ENCODE results near the gene BCL7A. TPM values are rescaled to one million over a fixed set of nuclear protein-coding genes. Genes with fewer than 3 reads are reported as not detected.
"Not testable (repeated sequence)": the region's sequence is repeated elsewhere in the genome, so short reads cannot be mapped to it uniquely, and the experiment has no call there.

BCL7A gene
- total RNA-seq, 4 donors from 2014 or later, result 15.9 to 30.9 (median 22.7) TPM

DNA sequence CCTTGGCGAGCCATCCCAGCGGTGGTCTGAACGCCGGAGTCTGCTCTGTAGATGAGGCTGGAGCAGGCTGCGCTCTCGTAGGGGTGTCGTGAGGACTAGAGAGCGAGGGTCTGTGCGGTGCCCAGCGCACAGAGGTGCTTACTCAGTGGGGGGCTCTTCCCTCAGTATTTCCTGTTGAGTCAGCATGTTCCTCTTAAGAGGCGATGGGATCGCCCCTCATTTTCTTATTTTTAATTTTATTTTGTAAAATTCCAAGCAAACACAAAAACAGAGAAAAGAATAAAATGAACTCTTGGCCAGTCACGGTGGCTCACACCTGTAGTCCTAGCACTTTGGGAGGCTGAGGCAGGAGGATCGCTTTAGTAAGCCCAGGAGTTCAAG, 40.8 kb upstream of the BCL7A start:
- DNase-seq (ENCODE audit: low spot score in 2 of 2), result no peak
- H3K4me3 ChIP-seq, result no peak overlapping the region
- H3K36me3 ChIP-seq, result no peaks in the 10 kb centered on the region
- H3K27ac ChIP-seq, result no peak overlapping the region
- 81% methylated on average over 14 of the region's 14 CpGs for WGBS
- no peaks in the 10 kb centered on the region for H3K4me1 ChIP-seq
- no peak for TF ChIP-seq EP300 (IDR thresholded peaks at IDR 0.05)
- no peaks in the 10 kb centered on the region for H3K27me3 ChIP-seq
- no peaks in the 10 kb centered on the region for H3K9me3 ChIP-seq

DNA sequence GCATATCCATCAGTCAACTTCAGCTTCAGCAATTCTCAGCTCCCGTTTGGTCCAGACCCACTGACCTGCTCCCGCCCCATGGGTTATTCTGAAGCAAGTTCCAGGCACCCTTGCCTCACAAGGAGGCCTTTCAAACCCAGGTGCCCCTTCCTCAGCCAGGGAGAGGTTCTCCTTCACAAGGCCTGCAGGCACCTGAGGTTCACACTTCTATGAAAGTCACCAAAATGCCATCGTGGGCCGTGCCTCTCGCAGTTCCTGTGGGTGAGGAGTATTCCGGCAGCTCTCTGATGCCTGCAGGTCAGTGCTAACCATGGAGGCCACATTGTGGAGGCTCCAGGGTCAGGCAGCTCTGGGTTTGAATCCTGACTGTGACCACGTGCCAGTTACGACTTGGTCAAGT, 40.2 kb upstream of the BCL7A start:
- no peaks in the 10 kb centered on the region for H3K36me3 ChIP-seq

GRCh38 chr12:121982950-121983349, 38.7 kb upstream of the BCL7A start:
- Histone ChIP-seq H3K36me3 (no peaks in the 10 kb centered on the region), H3K4me3 (no peak overlapping the region), H3K4me1 (no peaks in the 10 kb centered on the region), H3K27ac (no peak overlapping the region), H3K9me3 (no peaks in the 10 kb centered on the region), H3K27me3 (no peaks in the 10 kb centered on the region)
- TF ChIP-seq POLR2AphosphoS5 (IDR thresholded peaks at IDR 0.05) (no peak), POLR2A (IDR thresholded peaks at IDR 0.05) (no peak), EP300 (IDR thresholded peaks at IDR 0.05) (no peak)
- TF ChIP-seq, protein P1, sequence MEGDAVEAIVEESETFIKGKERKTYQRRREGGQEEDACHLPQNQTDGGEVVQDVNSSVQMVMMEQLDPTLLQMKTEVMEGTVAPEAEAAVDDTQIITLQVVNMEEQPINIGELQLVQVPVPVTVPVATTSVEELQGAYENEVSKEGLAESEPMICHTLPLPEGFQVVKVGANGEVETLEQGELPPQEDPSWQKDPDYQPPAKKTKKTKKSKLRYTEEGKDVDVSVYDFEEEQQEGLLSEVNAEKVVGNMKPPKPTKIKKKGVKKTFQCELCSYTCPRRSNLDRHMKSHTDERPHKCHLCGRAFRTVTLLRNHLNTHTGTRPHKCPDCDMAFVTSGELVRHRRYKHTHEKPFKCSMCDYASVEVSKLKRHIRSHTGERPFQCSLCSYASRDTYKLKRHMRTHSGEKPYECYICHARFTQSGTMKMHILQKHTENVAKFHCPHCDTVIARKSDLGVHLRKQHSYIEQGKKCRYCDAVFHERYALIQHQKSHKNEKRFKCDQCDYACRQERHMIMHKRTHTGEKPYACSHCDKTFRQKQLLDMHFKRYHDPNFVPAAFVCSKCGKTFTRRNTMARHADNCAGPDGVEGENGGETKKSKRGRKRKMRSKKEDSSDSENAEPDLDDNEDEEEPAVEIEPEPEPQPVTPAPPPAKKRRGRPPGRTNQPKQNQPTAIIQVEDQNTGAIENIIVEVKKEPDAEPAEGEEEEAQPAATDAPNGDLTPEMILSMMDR (IDR thresholded peaks at IDR 0.05), result no peak
- DNase-seq (ENCODE audit: low spot score in 2 of 2), result no peak
- WGBS, result 96% methylated on average over 6 of the region's 6 CpGs

More for the DNA sequence above, 40.2 kb upstream of the BCL7A start:
- 86% methylated on average over 8 of the region's 8 CpGs for WGBS
- TF ChIP-seq EP300 (IDR thresholded peaks at IDR 0.05) (no peak), POLR2AphosphoS5 (IDR thresholded peaks at IDR 0.05) (no peak), POLR2A (IDR thresholded peaks at IDR 0.05) (no peak)
- TF ChIP-seq, protein P1 (IDR thresholded peaks at IDR 0.05), result no peak
- Histone ChIP-seq H3K27ac (no peak overlapping the region), H3K9me3 (no peaks in the 10 kb centered on the region), H3K4me3 (no peak overlapping the region), H3K27me3 (no peaks in the 10 kb centered on the region), H3K4me1 (no peaks in the 10 kb centered on the region)
- DNase-seq (ENCODE audit: low spot score in 2 of 2), result no peak

- WGBS, result 65% methylated on average over 13 of the region's 13 CpGs
Observed at GRCh38 chr12:121983536-121984210, 38.0 kb upstream of the BCL7A start.

GRCh38 chr12:121986489-121987245, 35.0 kb upstream of the BCL7A start:
- DNase-seq (ENCODE audit: low spot score in 2 of 2), result no peak
- Histone ChIP-seq H3K4me1 (no peaks in the 10 kb centered on the region), H3K27ac (no peak overlapping the region), H3K9me3 (no peaks in the 10 kb centered on the region), H3K36me3 (no peaks in the 10 kb centered on the region), H3K4me3 (no peak overlapping the region), H3K27me3 (no peaks in the 10 kb centered on the region)
- no peak for TF ChIP-seq EP300 (IDR thresholded peaks at IDR 0.05)
- TF ChIP-seq POLR2AphosphoS5 (IDR thresholded peaks at IDR 0.05), result no peak
- TF ChIP-seq POLR2A (IDR thresholded peaks at IDR 0.05), result no peak
- TF ChIP-seq, protein P1 (IDR thresholded peaks at IDR 0.05), result no peak
- WGBS, result 87% methylated on average over 14 of the region's 14 CpGs

More at GRCh38 chr12:121983536-121984210, 38.0 kb upstream of the BCL7A start:
- TF ChIP-seq POLR2A (IDR thresholded peaks at IDR 0.05) (no peak), POLR2AphosphoS5 (IDR thresholded peaks at IDR 0.05) (no peak), EP300 (IDR thresholded peaks at IDR 0.05) (no peak)
- TF ChIP-seq, protein P1 (IDR thresholded peaks at IDR 0.05), result no peak
- no peaks in the 10 kb centered on the region for H3K4me1 ChIP-seq
- H3K27me3 ChIP-seq, result no peaks in the 10 kb centered on the region
- no peaks in the 10 kb centered on the region for H3K36me3 ChIP-seq
- H3K4me3 ChIP-seq, result no peak overlapping the region
- DNase-seq (ENCODE audit: low spot score in 2 of 2), result no peak
- no peak overlapping the region for H3K27ac ChIP-seq
- no peaks in the 10 kb centered on the region for H3K9me3 ChIP-seq

DNA sequence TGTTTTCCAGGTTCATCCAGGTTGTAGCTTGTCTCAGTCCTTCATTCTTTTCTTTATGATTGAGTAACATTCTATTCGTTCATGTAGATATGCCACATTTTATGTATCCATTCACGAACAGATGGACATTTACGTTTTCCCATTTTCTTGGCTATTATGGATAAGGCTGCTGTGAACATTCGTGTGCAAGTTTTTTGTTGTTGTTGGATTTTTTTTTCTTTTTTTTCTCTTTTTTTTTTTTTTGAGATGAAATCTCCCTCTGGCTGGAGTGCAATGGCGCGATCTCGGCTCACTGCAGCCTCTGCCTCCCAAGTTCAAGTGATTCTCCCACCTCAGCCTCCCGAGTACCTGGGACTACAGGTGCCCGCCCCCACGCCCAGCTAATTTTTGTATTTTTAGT, 33.2 kb upstream of the BCL7A start:
- H3K27me3 ChIP-seq; H3K4me3 ChIP-seq; H3K4me1 ChIP-seq; DNase-seq (ENCODE audit: low spot score in 2 of 2); H3K36me3 ChIP-seq; H3K9me3 ChIP-seq; H3K27ac ChIP-seq: not testable (repeated sequence)
- 95% methylated on average over 10 of the region's 10 CpGs for WGBS

Measured in suprapubic skin (tissue), 4 donors.